Breast epithelium (tissue), 4 donors: Measurements from ENCODE around the gene CHKB. TPM values are rescaled to one million over a fixed set of nuclear protein-coding genes. Genes with fewer than 3 reads are reported as not detected.
"Not testable (repeated sequence)": the region's sequence is repeated elsewhere in the genome, so short reads cannot be mapped to it uniquely, and the experiment has no call there.

Source experiments
- DNase-seq, 2 donors: peaks; one replicate each; pipeline ENCODE4 v3.0.0-alpha.2; 2019; ENCODE audit warnings: low spot score in 2 of 2
- H3K27ac ChIP-seq, 2 donors: fragments of 200-600 bp; sonication (generic) in 1 of 2; one replicate each; pipeline ENCODE4 v1.5.1; 2016 to 2019; ENCODE audit warnings: mild to moderate bottlenecking in 1 of 2
- H3K27me3 ChIP-seq, 2 donors: fragments of 200-600 bp; sonication (generic) in 1 of 2; one replicate each; pipeline versions ENCODE4 v1.5.1 to v1.6.0; 2017 to 2019; ENCODE audit warnings: control low read depth in 1 of 2, mild to moderate bottlenecking in 1 of 2
- H3K36me3 ChIP-seq: fragments of 200-600 bp; one replicate; pipeline ENCODE4 v1.5.1; 2019
- H3K4me1 ChIP-seq, 2 donors: fragments of 200-600 bp; sonication (generic); one replicate each; pipeline ENCODE4 v1.5.1; 2016 to 2019; ENCODE audit warnings: control low read depth in 1 of 2
- H3K4me3 ChIP-seq, 3 donors: fragments of 200-600 bp; sonication (generic); 1 replicate in 2 of 3; 2 replicates in 1 of 3; pipeline ENCODE4 v1.5.1; 2016 to 2019; ENCODE audit warnings: mild to moderate bottlenecking in 3 of 3, moderate library complexity in 2 of 3
- H3K9me3 ChIP-seq, 2 donors: fragments of 200-600 bp; sonication (generic) in 1 of 2; one replicate each; pipeline ENCODE4 v1.5.1; 2016 to 2019; ENCODE audit warnings: control low read depth in 1 of 2
- POLR2A ChIP-seq: fragments of 450-650 bp; IDR thresholded peaks from one replicate; pipeline ENCODE4 v1.6.1; 2016; ENCODE audit warnings: antibody characterized with exemption, mild to moderate bottlenecking, moderate library complexity
- POLR2AphosphoS5 ChIP-seq, 3 donors: sonication (generic); formaldehyde crosslinking; IDR thresholded peaks; one replicate each; pipeline ENCODE4 v1.6.1; 2017; ENCODE audit warnings: antibody characterized with exemption in 3 of 3
- intact Hi-C: fragments of 100-400 bp; cut with DNase I; formaldehyde crosslinking; loops from one replicate; pipeline ENCODE4 v1.15.1; 2023; ENCODE audit warnings: low total_unique reads
- total RNA-seq, 3 donors: library from RNA; depleted of rRNA; stranded (reverse); fragments of >200 nt; gene quantifications; one replicate each; pipeline ENCODE4 v1.1.0, GENCODE V29; 2016
- TF ChIP-seq, protein P1 (sequence below), 3 donors: fragments of 450-650 bp; IDR thresholded peaks; one replicate each; pipeline ENCODE4 v1.5.1; 2016 to 2017; ENCODE audit warnings: antibody characterized with exemption in 3 of 3, mild to moderate bottlenecking in 3 of 3, moderate library complexity in 3 of 3

The CHKB gene
- total RNA-seq, 3 donors from 2014 or later: 53.9 to 77.6 (median 71.4) TPM

GRCh38 chr22:50620593-50621355 lies 38.1 kb upstream of the CHKB start:
- intact Hi-C loops: no loop called here
- no peaks in the 10 kb centered on the region for H3K36me3 ChIP-seq
- H3K4me3 ChIP-seq: peak overlapping the region in 2 of 3 donors; percentile 43 to 51
- H3K27me3 ChIP-seq: no peaks in the 10 kb centered on the region
- peak overlapping the region in 1 of 2 donors; percentile 88 for H3K27ac ChIP-seq
- H3K4me1 ChIP-seq: peaks cover 0 to 14% of the 10 kb centered on the region in 2 donors
- no peak for TF ChIP-seq POLR2AphosphoS5 (IDR thresholded peaks at IDR 0.05)
- TF ChIP-seq, protein P1, sequence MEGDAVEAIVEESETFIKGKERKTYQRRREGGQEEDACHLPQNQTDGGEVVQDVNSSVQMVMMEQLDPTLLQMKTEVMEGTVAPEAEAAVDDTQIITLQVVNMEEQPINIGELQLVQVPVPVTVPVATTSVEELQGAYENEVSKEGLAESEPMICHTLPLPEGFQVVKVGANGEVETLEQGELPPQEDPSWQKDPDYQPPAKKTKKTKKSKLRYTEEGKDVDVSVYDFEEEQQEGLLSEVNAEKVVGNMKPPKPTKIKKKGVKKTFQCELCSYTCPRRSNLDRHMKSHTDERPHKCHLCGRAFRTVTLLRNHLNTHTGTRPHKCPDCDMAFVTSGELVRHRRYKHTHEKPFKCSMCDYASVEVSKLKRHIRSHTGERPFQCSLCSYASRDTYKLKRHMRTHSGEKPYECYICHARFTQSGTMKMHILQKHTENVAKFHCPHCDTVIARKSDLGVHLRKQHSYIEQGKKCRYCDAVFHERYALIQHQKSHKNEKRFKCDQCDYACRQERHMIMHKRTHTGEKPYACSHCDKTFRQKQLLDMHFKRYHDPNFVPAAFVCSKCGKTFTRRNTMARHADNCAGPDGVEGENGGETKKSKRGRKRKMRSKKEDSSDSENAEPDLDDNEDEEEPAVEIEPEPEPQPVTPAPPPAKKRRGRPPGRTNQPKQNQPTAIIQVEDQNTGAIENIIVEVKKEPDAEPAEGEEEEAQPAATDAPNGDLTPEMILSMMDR (IDR thresholded peaks at IDR 0.05): peak; percentile 66 to 88 (median 81)
- H3K9me3 ChIP-seq: no peaks in the 10 kb centered on the region
- DNase-seq: peak in 1 of 2 donors; percentile 58

DNA sequence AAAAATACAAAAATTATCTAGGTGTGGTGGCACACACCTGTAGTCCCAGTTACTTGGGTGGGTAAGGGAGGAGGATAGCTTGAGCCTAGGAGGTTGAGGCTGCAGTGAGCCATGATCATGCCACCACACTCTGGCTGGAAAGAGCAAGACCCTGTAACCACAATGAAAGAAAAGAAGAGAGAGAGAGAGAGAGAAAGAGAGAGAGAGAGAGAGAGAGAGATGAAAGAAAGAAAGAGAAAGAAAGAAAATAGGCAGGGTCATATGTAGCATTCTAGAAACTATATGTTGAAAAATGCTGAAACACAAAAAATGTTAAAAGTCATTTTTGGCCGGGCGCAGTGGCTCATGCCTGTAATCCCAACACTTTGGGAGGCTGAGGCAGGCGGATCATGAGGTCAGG lies 31.6 kb upstream of the CHKB start:
- intact Hi-C loops, H3K4me3 ChIP-seq, H3K27ac ChIP-seq, H3K27me3 ChIP-seq, H3K36me3 ChIP-seq, H3K4me1 ChIP-seq, DNase-seq, H3K9me3 ChIP-seq: not testable (repeated sequence)

GRCh38 chr22:50613291-50613981 lies 30.8 kb upstream of the CHKB start:
- Histone ChIP-seq H3K36me3 (no peaks in the 10 kb centered on the region), H3K27me3 (no peaks in the 10 kb centered on the region), H3K4me1 (no peaks in the 10 kb centered on the region), H3K9me3 (no peaks in the 10 kb centered on the region), H3K27ac (no peak overlapping the region), H3K4me3 (no peak overlapping the region)
- intact Hi-C loops: no loop called here
- DNase-seq: peak; percentile 41 to 59
- TF ChIP-seq, protein P1 (IDR thresholded peaks at IDR 0.05): no peak
- TF ChIP-seq POLR2AphosphoS5 (IDR thresholded peaks at IDR 0.05) (no peak), POLR2A (no peak)

DNA sequence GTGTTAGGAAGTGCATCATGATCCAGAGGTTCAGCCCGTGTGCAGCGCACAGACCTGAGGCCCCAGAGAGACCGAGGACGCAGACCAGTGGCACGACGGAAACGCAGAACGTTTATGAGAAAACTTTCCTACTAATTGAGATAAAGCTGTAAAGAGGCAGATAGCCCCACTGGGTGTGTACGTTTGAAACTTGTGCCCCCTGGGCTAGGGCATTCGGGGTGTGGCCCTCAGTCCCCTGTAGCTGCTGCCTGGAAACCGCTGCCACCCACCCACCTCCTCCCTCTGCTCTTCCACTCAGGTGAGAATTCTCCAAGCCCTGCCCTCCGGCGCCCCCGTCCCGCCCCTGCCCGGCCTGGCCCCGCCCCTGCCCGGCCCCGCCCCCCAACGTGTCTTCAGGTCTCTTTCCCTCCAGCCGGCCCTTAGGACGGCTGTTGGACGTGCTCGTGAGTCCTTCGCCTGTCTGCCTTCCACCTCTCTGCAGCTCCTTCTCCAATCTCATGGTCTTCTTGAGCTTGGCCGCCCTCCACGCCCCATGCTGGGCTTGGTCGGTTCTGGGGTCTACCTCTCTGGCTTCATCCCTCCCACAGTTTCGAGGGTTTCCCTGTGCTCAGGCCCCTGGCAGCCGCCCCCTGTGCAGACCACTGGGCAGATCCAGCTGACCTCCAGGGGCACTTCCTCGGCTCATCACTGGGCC lies 30.0 kb upstream of the CHKB start:
- no peak overlapping the region for H3K27ac ChIP-seq
- no peaks in the 10 kb centered on the region for H3K4me1 ChIP-seq
- H3K4me3 ChIP-seq: no peak overlapping the region
- peak in 1 of 2 donors; percentile 46 for DNase-seq
- no peaks in the 10 kb centered on the region for H3K27me3 ChIP-seq
- no peaks in the 10 kb centered on the region for H3K36me3 ChIP-seq
- intact Hi-C loops: no loop called here
- TF ChIP-seq, protein P1 (IDR thresholded peaks at IDR 0.05): no peak
- TF ChIP-seq POLR2A (no peak), POLR2AphosphoS5 (IDR thresholded peaks at IDR 0.05) (no peak)
- H3K9me3 ChIP-seq: no peaks in the 10 kb centered on the region

DNA sequence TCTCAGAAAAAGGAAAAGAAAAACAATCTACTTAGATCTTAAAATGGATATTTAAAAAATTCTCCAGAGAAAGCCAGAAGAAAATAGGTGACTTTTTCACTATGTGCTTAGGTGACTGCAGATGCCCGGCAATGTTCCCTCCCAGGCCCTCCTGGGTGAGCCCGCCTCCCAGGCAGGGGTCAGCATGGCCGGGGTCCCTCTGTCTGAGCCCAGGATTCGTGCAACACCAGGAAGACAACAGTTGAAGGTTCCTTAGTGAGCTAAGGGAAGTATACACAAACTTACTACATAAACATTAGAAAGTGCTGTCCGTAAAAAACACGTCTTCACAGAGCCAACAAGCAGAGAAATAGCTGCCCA lies 29.5 kb upstream of the CHKB start:
- TF ChIP-seq POLR2A (no peak), POLR2AphosphoS5 (IDR thresholded peaks at IDR 0.05) (no peak)
- TF ChIP-seq, protein P1 (IDR thresholded peaks at IDR 0.05): no peak
- H3K36me3 ChIP-seq: no peaks in the 10 kb centered on the region
- no peaks in the 10 kb centered on the region for H3K27me3 ChIP-seq
- no peak for DNase-seq
- intact Hi-C loops: no loop called here
- H3K4me1 ChIP-seq: no peaks in the 10 kb centered on the region
- H3K4me3 ChIP-seq: no peak overlapping the region
- no peaks in the 10 kb centered on the region for H3K9me3 ChIP-seq
- no peak overlapping the region for H3K27ac ChIP-seq
